Middle frontal gyrus (tissue), 1 donor: ENCODE data around the gene LRP4.

Experiments
- DNase-seq: peaks from one replicate; pipeline ENCODE4 v3.0.0-alpha.2; 2015; ENCODE audit warnings: low spot score; ENCODE audit errors: extremely low spot score

LRP4 gene

GRCh38 chr11:46850829-46851380 is 67.4 kb downstream of the LRP4 start:
- no peak for DNase-seq

- no peak for DNase-seq
Measured at GRCh38 chr11:46849631-46850030, 68.7 kb downstream of the LRP4 start.

- DNase-seq, result no peak
Measured at GRCh38 chr11:46846510-46846830, 71.9 kb downstream of the LRP4 start.

- DNase-seq, result peak; percentile 85
Measured at GRCh38 chr11:46845740-46846509, 72.4 kb downstream of the LRP4 start, which contains the start of gene CKAP5. CKAP5 (minus strand) TSS chr11:46846280; CDS start chr11:46821231, 25,049 bp downstream.

- no peak for DNase-seq
Measured at GRCh38 chr11:46845440-46845739, 73.0 kb downstream of the LRP4 start.

GRCh38 chr11:46840116-46840515 is 78.2 kb downstream of the LRP4 start:
- DNase-seq, result no peak

GRCh38 chr11:46838501-46838900 is 79.8 kb downstream of the LRP4 start:
- no peak for DNase-seq

- no peak for DNase-seq
Measured at GRCh38 chr11:46837860-46838259, 80.5 kb downstream of the LRP4 start.

- DNase-seq, result no peak
Measured at GRCh38 chr11:46836870-46837269, 81.5 kb downstream of the LRP4 start.

- DNase-seq, result no peak
Measured at GRCh38 chr11:46836431-46836830, 81.9 kb downstream of the LRP4 start.

GRCh38 chr11:46835897-46836296 is 82.5 kb downstream of the LRP4 start:
- DNase-seq, result no peak

- DNase-seq, result no peak
Measured at GRCh38 chr11:46834821-46835220, 83.5 kb downstream of the LRP4 start.

- no peak for DNase-seq
Measured at GRCh38 chr11:46832511-46833214, 85.7 kb downstream of the LRP4 start.

GRCh38 chr11:46827995-46828394 is 90.4 kb downstream of the LRP4 start:
- no peak for DNase-seq

GRCh38 chr11:46826310-46827044 is 91.9 kb downstream of the LRP4 start:
- DNase-seq, result peak; percentile 63

GRCh38 chr11:46808799-46809431 is 109.4 kb downstream of the LRP4 start:
- DNase-seq, result no peak
